VCaP (cell line): ENCODE results near the gene ZP4.

Experiments
- H3K27ac ChIP-seq: fragments of 450-650 bp; 2 replicates; pipeline ENCODE4 v1.5.1; 2017
- CTCF ChIP-seq: fragments of 450-650 bp; conservative IDR thresholded peaks from 2 replicates; pipeline ENCODE4 v1.5.1; 2017; ENCODE audit warnings: mild to moderate bottlenecking, moderate library complexity

Gene ZP4

GRCh38 chr1:237913345-237913744 is 22.6 kb upstream of the ZP4 start:
- TF ChIP-seq CTCF, result peak; percentile 16; the same call in 1 of the 2 replicates
- H3K27ac ChIP-seq, result no peak overlapping the region

- no peak for TF ChIP-seq CTCF
- no peak overlapping the region for H3K27ac ChIP-seq
These were observed 21.2 kb upstream of the ZP4 start for GRCh38 chr1:237911911-237912310.

- H3K27ac ChIP-seq, result no peak overlapping the region
- TF ChIP-seq CTCF, result no peak
These were observed 20.1 kb upstream of the ZP4 start for GRCh38 chr1:237910834-237911233.

GRCh38 chr1:237903961-237904360 is 13.2 kb upstream of the ZP4 start:
- TF ChIP-seq CTCF, result no peak
- no peak overlapping the region for H3K27ac ChIP-seq

- H3K27ac ChIP-seq, result no peak overlapping the region
- no peak for TF ChIP-seq CTCF
These were observed 12.4 kb upstream of the ZP4 start for GRCh38 chr1:237902960-237903743.

GRCh38 chr1:237901299-237901934 is 10.7 kb upstream of the ZP4 start:
- no peak overlapping the region for H3K27ac ChIP-seq
- TF ChIP-seq CTCF, result peak; percentile 57

- no peak for TF ChIP-seq CTCF
These were observed 4.9 kb upstream of the ZP4 start for GRCh38 chr1:237895630-237896029.

More at GRCh38 chr1:237895630-237896029, 4.9 kb upstream of the ZP4 start:
- H3K27ac ChIP-seq, result no peak overlapping the region
